Karpas-422 (cell line): ENCODE results near the gene SLC49A3. TPM values are rescaled to one million over a fixed set of nuclear protein-coding genes. Genes with fewer than 3 reads are reported as not detected.
"Not testable (repeated sequence)": the region's sequence is repeated elsewhere in the genome, so short reads cannot be mapped to it uniquely, and the experiment has no call there.

Experiments
- DNase-seq: peaks from one replicate; pipeline ENCODE4 v3.0.0-alpha.2; 2015
- H2AFZ ChIP-seq: fragments of 200-600 bp; sonication (generic); 2 replicates; pipeline ENCODE4 v1.6.1; 2014; ENCODE audit warnings: antibody characterized with exemption, low read length, mixed read lengths
- H3K27ac ChIP-seq: fragments of 200-600 bp; sonication (generic); 2 replicates; pipeline ENCODE4 v1.5.1; 2014; ENCODE audit warnings: mild to moderate bottlenecking, low read length, moderate library complexity
- H3K27me3 ChIP-seq: fragments of 200-600 bp; sonication (generic); 2 replicates; pipeline ENCODE4 v1.6.1; 2014; ENCODE audit warnings: low read length, mixed read lengths
- H3K36me3 ChIP-seq: fragments of 200-600 bp; sonication (generic); 2 replicates; pipeline ENCODE4 v1.6.1; 2014; ENCODE audit warnings: low read length, mixed read lengths; ENCODE audit not compliant: insufficient read depth
- H3K4me1 ChIP-seq: fragments of 200-600 bp; sonication (generic); 2 replicates; pipeline ENCODE4 v1.6.1; 2014; ENCODE audit warnings: mild to moderate bottlenecking, low read length, mixed read lengths
- H3K4me2 ChIP-seq: fragments of 200-600 bp; sonication (generic); 2 replicates; pipeline ENCODE4 v1.6.1; 2014; ENCODE audit warnings: low read length, low read depth, mild to moderate bottlenecking; ENCODE audit not compliant: poor library complexity, severe bottlenecking
- H3K4me3 ChIP-seq: fragments of 200-600 bp; sonication (generic); 2 replicates; pipeline ENCODE4 v1.5.1; 2014; ENCODE audit warnings: mild to moderate bottlenecking, antibody characterized with exemption, low read length, mixed read lengths
- H3K79me2 ChIP-seq: fragments of 200-600 bp; sonication (generic); 2 replicates; pipeline ENCODE4 v1.6.1; 2014; ENCODE audit warnings: mild to moderate bottlenecking, low read length, mixed read lengths
- H3K9ac ChIP-seq: fragments of 200-600 bp; sonication (generic); 2 replicates; pipeline ENCODE4 v1.6.0; 2014; ENCODE audit warnings: low read length
- H3K9me2 ChIP-seq: fragments of 200-600 bp; sonication (generic), shearing (Covaris generic); replicated peaks from 2 replicates; pipeline ENCODE4 v1.6.0; 2014; ENCODE audit warnings: mild to moderate bottlenecking, low read length, moderate library complexity; ENCODE audit not compliant: insufficient read depth
- H3K9me3 ChIP-seq: fragments of 300-700, 200-600 bp; sonication (generic); 2 replicates; pipeline ENCODE4 v1.6.1; 2014; ENCODE audit warnings: low read length, mixed read lengths
- H4K20me1 ChIP-seq: fragments of 200-600 bp; sonication (generic); 2 replicates; pipeline ENCODE4 v1.6.1; 2014; ENCODE audit warnings: mild to moderate bottlenecking, antibody characterized with exemption, low read length, low read depth; ENCODE audit not compliant: insufficient read depth
- total RNA-seq: library from RNA; depleted of rRNA; stranded (reverse); fragments of >200 nt; shearing (Covaris generic); gene quantifications from 2 replicates; pipeline ENCODE4 v1.2.3, GENCODE V29; 2014; ENCODE audit warnings: low replicate concordance

The SLC49A3 gene
- total RNA-seq, 1 experiment from 2014 or later: not detected

GRCh38 chr4:731954-732353, 43.0 kb upstream of the SLC49A3 start:
- not testable (repeated sequence) for H3K36me3 ChIP-seq, DNase-seq, H3K4me2 ChIP-seq

GRCh38 chr4:730946-731904, 42.3 kb upstream of the SLC49A3 start:
- not testable (repeated sequence) for H3K4me1 ChIP-seq, DNase-seq, H3K36me3 ChIP-seq, H3K9me2 ChIP-seq, H3K9ac ChIP-seq, H3K4me2 ChIP-seq, H3K27me3 ChIP-seq, H3K27ac ChIP-seq, H4K20me1 ChIP-seq, H2AFZ ChIP-seq, H3K9me3 ChIP-seq, H3K4me3 ChIP-seq
- peaks cover 14% of the 10 kb centered on the region for H3K79me2 ChIP-seq

More at GRCh38 chr4:731954-732353, 43.0 kb upstream of the SLC49A3 start:
- H3K27me3 ChIP-seq, H3K79me2 ChIP-seq, H3K9ac ChIP-seq, H3K9me3 ChIP-seq, H3K4me3 ChIP-seq, H3K4me1 ChIP-seq, H4K20me1 ChIP-seq, H3K27ac ChIP-seq, H2AFZ ChIP-seq, H3K9me2 ChIP-seq: not testable (repeated sequence)

DNA sequence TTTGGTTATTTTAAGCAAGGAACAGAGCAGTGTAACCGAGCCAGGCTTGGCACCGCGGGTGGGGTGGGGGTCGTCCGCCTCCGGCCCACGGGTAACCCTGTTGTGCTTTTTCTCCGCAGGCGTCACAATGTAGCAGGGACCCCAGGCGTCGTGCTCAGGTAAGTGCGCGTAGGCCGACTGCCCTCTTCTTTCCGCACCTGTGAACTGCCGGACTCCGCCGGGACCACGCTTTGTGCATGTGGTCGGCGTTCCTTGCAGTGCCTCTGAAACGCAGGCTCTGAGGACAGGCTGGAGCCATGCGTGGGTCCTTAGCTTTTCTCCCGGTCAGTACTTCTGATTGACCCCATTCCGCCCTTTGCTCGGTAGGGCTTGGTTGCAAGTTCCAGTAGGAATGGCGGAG, 41.6 kb upstream of the SLC49A3 start:
- H3K9me2 ChIP-seq: no peaks in the 10 kb centered on the region
- H3K4me2 ChIP-seq: no peak overlapping the region
- no peak overlapping the region for H3K4me3 ChIP-seq
- no peaks in the 10 kb centered on the region for H4K20me1 ChIP-seq
- no peak for DNase-seq
- H3K36me3 ChIP-seq: no peaks in the 10 kb centered on the region; the same call in none of the 2 replicates
- no peaks in the 10 kb centered on the region for H3K4me1 ChIP-seq
- no peaks in the 10 kb centered on the region for H3K27me3 ChIP-seq
- H3K9me3 ChIP-seq: no peaks in the 10 kb centered on the region
- H3K9ac ChIP-seq: no peak overlapping the region
- H2AFZ ChIP-seq: no peak overlapping the region
- H3K27ac ChIP-seq: no peak overlapping the region
- peaks cover 18% of the 10 kb centered on the region for H3K79me2 ChIP-seq

DNA sequence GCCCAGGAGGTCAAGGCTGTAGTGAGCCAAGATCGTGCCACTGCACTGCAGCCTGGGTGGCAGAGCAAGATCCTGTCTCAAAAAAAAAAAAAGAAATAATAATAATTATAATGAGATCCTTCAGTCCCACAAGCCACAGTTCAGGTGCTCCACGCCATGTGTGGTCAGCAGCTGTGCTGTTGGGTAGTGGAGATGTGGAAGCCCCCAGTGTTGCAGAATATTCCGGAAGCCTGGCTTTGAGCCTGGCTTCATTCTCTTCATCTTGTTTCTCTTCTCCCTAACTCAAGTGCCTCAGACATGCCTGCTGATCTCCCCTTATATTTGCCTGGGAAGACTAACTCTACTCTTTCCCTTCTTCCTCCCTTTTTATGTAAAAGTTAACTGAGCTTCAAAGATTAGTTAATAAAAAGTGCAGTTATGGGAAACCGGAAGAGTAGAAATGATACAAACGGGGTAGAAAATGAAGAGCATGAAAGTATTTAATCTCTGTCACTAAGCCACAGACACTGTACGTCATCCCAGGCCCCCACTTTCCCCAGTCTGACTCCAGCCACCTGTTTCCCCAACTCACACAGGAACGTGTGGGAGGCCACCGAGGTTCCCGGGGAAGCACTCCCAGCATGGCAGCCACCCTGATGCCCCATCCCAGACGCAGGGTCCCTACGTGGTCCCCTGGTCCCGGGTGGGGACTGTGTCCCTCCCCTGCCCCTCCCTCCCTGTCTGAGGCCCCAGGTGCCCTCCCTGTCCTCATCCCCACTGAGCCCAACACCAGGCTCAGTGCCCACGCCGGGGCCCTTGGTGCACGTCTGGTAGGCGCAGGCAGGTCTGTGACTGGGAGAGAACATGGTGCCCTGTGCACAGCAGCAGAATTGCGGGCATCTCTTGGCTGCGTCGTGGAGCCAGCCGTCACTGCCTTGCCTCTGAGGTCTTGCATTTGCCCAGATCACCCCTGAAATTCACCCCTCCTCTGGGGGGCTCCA, 40.7 kb upstream of the SLC49A3 start:
- H4K20me1 ChIP-seq: no peaks in the 10 kb centered on the region
- no peak overlapping the region for H3K27ac ChIP-seq
- peaks cover 18% of the 10 kb centered on the region for H3K79me2 ChIP-seq
- H3K9me3 ChIP-seq: no peaks in the 10 kb centered on the region
- no peaks in the 10 kb centered on the region; the same call in none of the 2 replicates for H3K36me3 ChIP-seq
- H3K27me3 ChIP-seq: no peaks in the 10 kb centered on the region
- H3K9me2 ChIP-seq: no peaks in the 10 kb centered on the region
- no peak overlapping the region for H3K9ac ChIP-seq
- DNase-seq: no peak
- no peak overlapping the region for H3K4me3 ChIP-seq
- no peaks in the 10 kb centered on the region for H3K4me1 ChIP-seq
- no peak overlapping the region for H3K4me2 ChIP-seq
- no peak overlapping the region for H2AFZ ChIP-seq

DNA sequence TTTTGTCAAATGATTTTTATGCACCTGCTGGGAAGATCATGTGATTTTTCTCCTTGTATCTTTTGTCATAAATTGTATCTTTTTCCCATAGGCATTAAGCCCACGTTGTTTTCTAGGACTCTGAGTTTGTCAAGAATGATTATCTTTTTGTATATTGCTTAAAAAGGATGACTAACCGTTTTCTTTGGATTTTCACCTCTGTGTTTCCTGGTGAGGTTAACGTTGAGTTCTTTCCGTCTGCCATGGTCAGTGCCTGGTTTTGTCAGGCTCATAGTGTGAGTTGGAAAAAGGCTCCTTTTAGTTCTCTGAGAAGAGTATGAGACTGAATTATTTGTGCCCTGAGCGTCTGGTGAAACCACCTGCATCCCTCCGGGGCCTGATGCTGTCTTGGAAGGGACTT, 38.6 kb upstream of the SLC49A3 start:
- H3K9ac ChIP-seq: no peak overlapping the region
- no peak overlapping the region for H3K27ac ChIP-seq
- H4K20me1 ChIP-seq: no peaks in the 10 kb centered on the region
- no peaks in the 10 kb centered on the region for H3K9me3 ChIP-seq
- H3K27me3 ChIP-seq: no peaks in the 10 kb centered on the region
- no peaks in the 10 kb centered on the region for H3K4me1 ChIP-seq
- no peak overlapping the region for H3K4me2 ChIP-seq
- H3K4me3 ChIP-seq: no peak overlapping the region
- DNase-seq: no peak
- H3K36me3 ChIP-seq: no peaks in the 10 kb centered on the region; the same call in 1 of the 2 replicates
- H3K79me2 ChIP-seq: peaks cover 21% of the 10 kb centered on the region
- H3K9me2 ChIP-seq: no peaks in the 10 kb centered on the region
- H2AFZ ChIP-seq: no peak overlapping the region

GRCh38 chr4:726838-727237, 37.9 kb upstream of the SLC49A3 start:
- Histone ChIP-seq H3K9ac (no peak overlapping the region), H3K4me1 (no peaks in the 10 kb centered on the region), H3K9me3 (no peaks in the 10 kb centered on the region), H3K27ac (no peak overlapping the region), H2AFZ (no peak overlapping the region), H3K79me2 (peaks cover 21% of the 10 kb centered on the region), H4K20me1 (no peaks in the 10 kb centered on the region), H3K27me3 (no peaks in the 10 kb centered on the region), H3K4me3 (no peak overlapping the region), H3K36me3 (no peaks in the 10 kb centered on the region; the same call in 1 of the 2 replicates), H3K9me2 (no peaks in the 10 kb centered on the region), H3K4me2 (no peak overlapping the region)
- no peak for DNase-seq

- Histone ChIP-seq H3K9me2 (no peaks in the 10 kb centered on the region), H3K27ac (no peak overlapping the region), H3K79me2 (peaks cover 21% of the 10 kb centered on the region), H3K4me3 (no peak overlapping the region), H4K20me1 (no peaks in the 10 kb centered on the region), H3K4me2 (no peak overlapping the region), H3K9me3 (no peaks in the 10 kb centered on the region), H3K27me3 (no peaks in the 10 kb centered on the region), H3K4me1 (no peaks in the 10 kb centered on the region), H3K36me3 (no peaks in the 10 kb centered on the region; the same call in 1 of the 2 replicates), H3K9ac (no peak overlapping the region), H2AFZ (no peak overlapping the region)
- no peak for DNase-seq
Observed at GRCh38 chr4:726235-726787, 37.4 kb upstream of the SLC49A3 start.
